GM10248 (cell line): ENCODE data around the gene SHC1.

Experiments used
- CTCF ChIA-PET: fragments of 300-600 bp; sonication (Branson Sonifier 250); formaldehyde crosslinking; extraction: SDS; loops from one replicate; lab custom pipeline; 2021; ENCODE audit warnings: antibody characterized with exemption; lab: Yijun Ruan, JAX
- POLR2A ChIA-PET: fragments of 350-650 bp; sonication (Branson Sonifier 250); formaldehyde crosslinking; extraction: SDS; loops from one replicate; lab custom pipeline; 2020; ENCODE audit warnings: antibody characterized with exemption; lab: Yijun Ruan, JAX
- DNase-seq: peaks from one replicate; pipeline ENCODE4 v3.0.0; 2012; ENCODE audit errors: extremely low spot score
- TF ChIP-seq, protein P1 (sequence below): IDR thresholded peaks from 2 replicates; pipeline ENCODE4 v1.5.1; 2012; ENCODE audit warnings: mild to moderate bottlenecking, low read depth; ENCODE audit errors: extremely low read depth, missing control alignments, control extremely low read depth

SHC1 gene

GRCh38 chr1:154936555-154937084, 33.9 kb downstream of the SHC1 start, which contains the start of gene PMVK:
PMVK (minus strand) TSS chr1:154936719; CDS start chr1:154936685, 34 bp downstream.
- TF ChIP-seq, protein P1, sequence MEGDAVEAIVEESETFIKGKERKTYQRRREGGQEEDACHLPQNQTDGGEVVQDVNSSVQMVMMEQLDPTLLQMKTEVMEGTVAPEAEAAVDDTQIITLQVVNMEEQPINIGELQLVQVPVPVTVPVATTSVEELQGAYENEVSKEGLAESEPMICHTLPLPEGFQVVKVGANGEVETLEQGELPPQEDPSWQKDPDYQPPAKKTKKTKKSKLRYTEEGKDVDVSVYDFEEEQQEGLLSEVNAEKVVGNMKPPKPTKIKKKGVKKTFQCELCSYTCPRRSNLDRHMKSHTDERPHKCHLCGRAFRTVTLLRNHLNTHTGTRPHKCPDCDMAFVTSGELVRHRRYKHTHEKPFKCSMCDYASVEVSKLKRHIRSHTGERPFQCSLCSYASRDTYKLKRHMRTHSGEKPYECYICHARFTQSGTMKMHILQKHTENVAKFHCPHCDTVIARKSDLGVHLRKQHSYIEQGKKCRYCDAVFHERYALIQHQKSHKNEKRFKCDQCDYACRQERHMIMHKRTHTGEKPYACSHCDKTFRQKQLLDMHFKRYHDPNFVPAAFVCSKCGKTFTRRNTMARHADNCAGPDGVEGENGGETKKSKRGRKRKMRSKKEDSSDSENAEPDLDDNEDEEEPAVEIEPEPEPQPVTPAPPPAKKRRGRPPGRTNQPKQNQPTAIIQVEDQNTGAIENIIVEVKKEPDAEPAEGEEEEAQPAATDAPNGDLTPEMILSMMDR, result peak; percentile 49
- peak; percentile 95 for DNase-seq
- ChIA-PET CTCF (interaction anchor here (0.7 to 2.6 kb wide), 31 partner anchors 10 to 457 kb away, joined by 3 to 18 read pairs (median 4); partner anchors contain the start of genes KCNN3 and PYGO2), POLR2A (interaction anchor here (0.5 to 1.7 kb wide), 12 partner anchors 8 to 446 kb away, joined by 3 to 9 read pairs (median 3); partner anchors contain the start of genes KCNN3 and PYGO2)

- no peak for DNase-seq
- POLR2A ChIA-PET, result interaction anchor here (0.5 to 1.7 kb wide), 12 partner anchors 9 to 446 kb away, joined by 3 to 9 read pairs (median 3); partner anchors contain the start of genes KCNN3 and PYGO2
- TF ChIP-seq, protein P1, result no peak
- CTCF ChIA-PET, result interaction anchor here (0.7 to 2.9 kb wide), 30 partner anchors 8 to 457 kb away, joined by 3 to 18 read pairs (median 4); partner anchors contain the start of genes KCNN3 and PYGO2
Measured at GRCh38 chr1:154935749-154936554, 34.6 kb downstream of the SHC1 start.

DNA sequence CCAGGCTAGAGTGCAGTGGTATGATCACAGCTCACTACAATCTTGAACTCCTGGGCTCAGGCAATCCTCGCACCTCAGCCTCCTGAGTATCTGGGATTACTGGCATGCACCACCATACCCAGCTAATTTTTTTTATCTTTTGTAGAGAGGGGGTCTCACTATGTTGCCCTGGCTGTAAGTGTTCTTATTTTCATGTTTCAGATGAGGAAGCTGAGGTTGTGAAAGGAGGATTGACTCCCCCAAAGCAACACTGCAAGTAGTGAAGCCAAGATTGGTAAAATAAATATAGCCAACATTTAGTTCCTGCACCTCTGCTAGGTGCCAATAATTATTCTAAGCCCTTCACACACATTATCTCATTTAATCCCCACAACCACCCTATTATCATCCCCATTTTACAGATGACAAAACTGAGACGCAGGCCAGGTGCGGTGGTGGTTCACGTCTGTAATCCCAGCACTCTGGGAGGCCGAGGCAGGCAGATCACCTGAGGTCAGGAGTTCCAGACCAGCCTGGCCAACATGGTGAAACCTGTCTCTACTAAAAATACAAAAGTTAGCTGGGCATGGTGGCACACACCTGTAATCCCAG, 36.1 kb downstream of the SHC1 start:
- TF ChIP-seq, protein P1, result no peak
- DNase-seq, result no peak
- ChIA-PET POLR2A (interaction anchor here (0.6 to 0.7 kb wide), 2 partner anchors 68 to 323 kb away, joined by 3 to 4 read pairs; no protein-coding TSS in a partner anchor), CTCF (interaction anchor here (1.5 to 2.9 kb wide), 3 partner anchors 10 to 151 kb away, joined by 4 to 12 read pairs (median 5); no protein-coding TSS in a partner anchor)

GRCh38 chr1:154931940-154932487, 38.5 kb downstream of the SHC1 start:
- ChIA-PET POLR2A (no interaction called here), CTCF (interaction anchor here (1.0 to 1.4 kb wide), 3 partner anchors 125 to 453 kb away, joined by 3 read pairs; no protein-coding TSS in a partner anchor)
- DNase-seq, result no peak
- TF ChIP-seq, protein P1, result no peak

DNA sequence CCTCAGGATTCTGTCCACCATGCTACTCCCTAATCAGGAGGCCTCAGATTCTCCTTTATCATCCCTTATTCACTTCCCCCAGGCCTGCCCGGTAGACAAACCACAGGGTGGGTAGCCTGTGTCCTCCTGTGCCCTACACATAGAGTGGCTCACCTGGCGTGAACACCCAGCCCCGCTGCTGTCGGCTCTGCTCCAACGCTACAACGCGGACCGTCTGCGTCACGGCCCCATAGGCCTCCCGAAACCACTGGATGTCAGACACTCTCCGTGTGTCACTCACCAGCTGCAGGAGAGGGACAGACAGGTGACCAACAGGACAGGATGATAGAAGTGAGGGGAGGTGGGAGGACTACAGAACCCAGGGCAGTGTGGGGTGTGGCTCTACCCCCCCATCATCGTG, 44.3 kb downstream of the SHC1 start:
- POLR2A ChIA-PET, result no interaction called here
- CTCF ChIA-PET, result interaction anchor here (2.8 kb wide), 1 partner anchor 10 kb away, joined by 18 read pairs; the partner anchor contains the start of gene PMVK
- no peak for DNase-seq
- TF ChIP-seq, protein P1, result no peak
